ENCODE data around the gene UIMC1.
"Not testable (repeated sequence)": the region's sequence is repeated elsewhere in the genome, so short reads cannot be mapped to it uniquely, and the experiment has no call there.

UIMC1 gene

GRCh38 chr5:176881816-176882566 lies 124.6 kb downstream of the UIMC1 start:
- no peak for DNase-seq

- DNase-seq: no peak
These were observed 125.4 kb downstream of the UIMC1 start for GRCh38 chr5:176881021-176881749.

DNA sequence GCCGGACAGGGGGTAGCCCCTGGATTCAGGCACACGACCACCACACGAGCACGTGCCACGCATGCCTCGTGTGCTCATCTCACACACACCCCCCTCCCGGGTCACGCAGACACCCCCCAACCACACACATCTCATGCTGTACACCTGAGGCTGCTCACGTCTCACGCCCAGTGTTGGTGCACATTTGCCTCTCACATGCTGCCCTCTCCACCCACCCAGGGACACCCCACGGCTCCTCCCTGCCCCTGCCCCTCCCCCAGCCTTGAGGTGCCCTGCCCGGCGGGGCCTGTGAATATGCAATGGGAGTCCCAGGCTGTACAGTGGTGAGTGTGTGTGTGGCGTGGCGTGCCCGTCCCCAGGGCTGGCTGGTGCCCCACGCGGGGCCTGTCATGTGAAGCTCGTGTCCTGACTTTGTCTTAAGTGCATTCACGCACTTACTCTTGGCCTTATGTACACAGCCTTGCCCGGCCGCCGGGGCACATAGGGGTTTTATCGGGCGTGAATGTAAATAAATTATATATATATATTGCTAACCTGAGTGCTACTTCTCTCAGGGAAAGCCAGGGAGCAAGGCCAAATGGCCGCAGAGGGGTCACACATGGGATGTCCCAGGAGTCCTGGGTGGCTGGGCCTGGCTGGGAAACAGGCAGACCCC lies 126.1 kb downstream of the UIMC1 start:
- no peak for DNase-seq

DNA sequence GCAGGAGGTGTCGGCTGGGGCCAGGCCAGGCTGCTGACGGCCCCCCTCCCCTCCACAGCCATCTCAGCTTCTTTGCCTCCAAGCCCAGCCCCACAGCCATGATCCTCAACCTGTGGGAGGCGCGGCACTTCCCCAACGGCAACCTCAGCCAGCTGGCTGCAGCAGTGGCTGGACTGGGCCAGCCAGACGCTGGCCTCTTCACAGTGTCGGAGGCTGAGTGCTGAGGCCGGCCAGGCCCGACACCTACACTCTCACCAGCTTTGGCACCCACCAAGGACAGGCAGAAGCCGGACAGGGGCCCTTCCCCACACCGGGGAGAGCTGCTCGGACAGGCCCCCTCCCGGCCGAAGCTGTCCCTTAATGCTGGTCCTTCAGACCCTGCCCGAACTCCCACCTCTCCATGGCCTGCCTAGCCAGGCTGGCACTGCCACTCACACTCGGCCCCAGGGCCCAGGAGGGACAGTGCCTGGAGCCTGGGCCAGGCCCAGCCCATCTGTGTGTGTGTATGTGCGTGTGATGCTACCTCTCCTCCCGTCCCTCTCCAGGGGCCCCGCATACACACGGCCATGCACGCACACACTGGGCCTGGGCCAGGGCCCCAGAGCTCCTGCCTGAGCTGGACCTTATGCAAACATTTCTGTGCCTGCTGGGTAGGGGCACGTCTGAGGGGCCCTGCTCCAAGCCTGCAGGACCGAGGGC lies 126.8 kb downstream of the UIMC1 start:
- DNase-seq: no peak

DNA sequence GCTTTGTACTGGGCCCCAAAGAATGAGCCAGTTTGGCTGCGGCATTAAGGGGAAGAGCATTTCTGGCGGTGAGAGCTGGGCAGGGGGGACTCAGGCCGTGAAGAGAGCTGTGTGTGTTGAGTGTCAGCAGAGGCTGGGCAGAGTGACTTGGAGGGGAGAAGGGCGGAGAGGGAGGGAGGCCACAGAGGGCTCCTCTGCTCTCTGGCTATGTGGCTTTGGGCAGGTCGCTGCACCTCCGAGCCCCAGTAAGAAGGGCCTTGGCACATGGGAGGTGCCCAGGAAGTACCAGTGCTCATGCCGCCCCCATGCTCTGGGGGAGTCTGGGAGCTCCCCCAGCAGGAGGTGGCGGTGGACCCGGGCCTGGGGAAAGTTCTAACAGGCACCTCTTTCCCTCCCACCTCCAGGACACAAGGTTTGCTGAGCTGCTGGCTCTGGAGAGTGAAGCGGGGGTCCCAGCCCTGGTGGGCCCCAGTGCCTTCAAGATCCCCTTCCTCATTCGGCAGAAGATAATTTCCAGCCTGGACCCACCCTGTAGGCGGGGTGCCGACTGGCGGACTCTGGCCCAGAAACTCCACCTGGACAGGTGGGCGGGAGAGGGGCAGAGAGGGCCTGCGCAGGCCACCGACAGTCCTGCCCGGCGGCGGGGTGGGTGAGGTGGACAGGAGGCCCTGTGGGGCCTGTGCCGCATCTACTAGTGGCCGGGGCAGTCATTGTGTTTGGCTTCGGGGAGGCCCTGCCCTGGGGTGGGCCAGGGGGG lies 127.5 kb downstream of the UIMC1 start:
- no peak for DNase-seq

GRCh38 chr5:176878463-176878862 lies 128.1 kb downstream of the UIMC1 start:
- DNase-seq: no peak

- no peak for DNase-seq
These were observed 128.7 kb downstream of the UIMC1 start for GRCh38 chr5:176877793-176878331.

DNA sequence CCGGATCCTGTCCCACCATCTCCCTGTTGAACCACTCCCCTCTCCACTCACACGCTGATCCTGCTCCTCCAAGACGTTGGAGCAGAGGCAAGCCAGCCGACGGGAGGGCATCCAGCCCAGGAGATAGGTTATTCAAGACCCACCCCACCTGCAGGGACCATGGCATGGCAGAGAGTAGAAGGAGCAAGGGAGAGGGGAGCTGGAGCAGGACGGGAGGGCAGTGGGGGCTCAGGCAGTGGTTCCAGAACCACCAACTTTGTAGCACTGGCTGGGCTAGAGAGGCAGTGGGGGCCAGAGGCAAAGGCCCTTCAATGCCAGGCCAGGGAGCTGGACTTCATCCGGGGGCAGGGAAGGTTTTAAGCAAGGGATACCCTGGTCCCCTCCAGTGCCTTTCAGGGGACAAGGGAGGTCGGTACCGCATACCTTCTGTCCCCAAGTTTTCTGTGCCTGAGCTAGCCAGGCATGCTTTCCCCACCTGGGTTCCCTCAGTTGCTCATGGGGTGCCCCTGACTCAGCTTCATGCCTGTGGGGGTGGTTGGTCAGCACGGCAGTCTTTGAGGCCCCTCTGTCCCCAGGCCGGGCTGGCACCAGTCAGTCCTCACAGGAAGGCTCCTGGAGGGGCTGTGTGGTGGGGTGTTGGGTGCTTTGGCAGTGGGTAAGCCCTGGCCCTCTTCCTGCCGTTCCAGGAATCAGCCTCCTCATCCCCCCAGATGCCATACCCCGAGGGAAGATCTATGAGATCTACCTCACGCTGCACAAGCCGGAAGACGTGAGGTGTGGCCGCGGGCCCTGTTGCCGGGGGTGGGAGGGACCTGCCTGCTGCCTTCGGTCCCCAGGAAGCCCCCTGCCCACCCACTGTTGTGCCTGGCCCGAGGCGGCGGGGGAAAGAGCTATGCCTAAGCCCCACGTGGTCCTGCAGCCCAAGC lies 129.8 kb downstream of the UIMC1 start:
- DNase-seq: no peak

DNA sequence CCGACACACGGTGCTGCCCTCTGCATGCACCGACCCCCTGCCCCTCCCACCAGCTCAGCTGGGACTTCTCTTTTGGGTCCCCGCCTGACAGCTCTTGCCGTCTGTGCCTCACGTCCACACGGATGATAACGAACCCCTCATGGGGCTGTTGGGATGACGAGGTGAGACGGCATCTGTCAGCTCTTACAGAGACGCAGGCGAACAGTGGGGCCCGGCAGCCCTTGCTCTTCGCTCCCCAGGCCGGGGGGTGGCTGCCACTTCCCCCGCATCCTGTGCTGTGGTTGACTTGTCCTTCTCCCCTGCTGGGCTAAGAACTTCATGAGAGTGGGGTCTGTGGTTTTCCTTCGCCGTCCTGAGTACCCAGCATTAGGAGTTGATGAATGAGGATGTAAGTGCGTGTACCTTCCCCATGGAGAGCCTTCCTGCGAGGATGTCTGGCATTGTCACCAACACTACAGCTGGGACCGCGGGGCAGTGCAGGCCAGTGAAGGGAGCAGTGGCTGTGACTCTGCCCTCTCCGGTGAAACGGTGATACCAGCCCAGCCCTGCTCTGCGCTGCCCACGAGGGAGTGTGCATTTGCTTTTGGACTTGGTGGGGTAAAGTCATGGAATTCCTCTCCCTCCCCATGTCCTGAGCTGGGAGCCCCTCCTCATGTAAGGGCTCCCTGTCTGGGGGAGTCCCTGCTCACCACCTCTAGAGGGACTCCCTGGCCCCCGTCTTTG lies 130.6 kb downstream of the UIMC1 start:
- DNase-seq: no peak

DNA sequence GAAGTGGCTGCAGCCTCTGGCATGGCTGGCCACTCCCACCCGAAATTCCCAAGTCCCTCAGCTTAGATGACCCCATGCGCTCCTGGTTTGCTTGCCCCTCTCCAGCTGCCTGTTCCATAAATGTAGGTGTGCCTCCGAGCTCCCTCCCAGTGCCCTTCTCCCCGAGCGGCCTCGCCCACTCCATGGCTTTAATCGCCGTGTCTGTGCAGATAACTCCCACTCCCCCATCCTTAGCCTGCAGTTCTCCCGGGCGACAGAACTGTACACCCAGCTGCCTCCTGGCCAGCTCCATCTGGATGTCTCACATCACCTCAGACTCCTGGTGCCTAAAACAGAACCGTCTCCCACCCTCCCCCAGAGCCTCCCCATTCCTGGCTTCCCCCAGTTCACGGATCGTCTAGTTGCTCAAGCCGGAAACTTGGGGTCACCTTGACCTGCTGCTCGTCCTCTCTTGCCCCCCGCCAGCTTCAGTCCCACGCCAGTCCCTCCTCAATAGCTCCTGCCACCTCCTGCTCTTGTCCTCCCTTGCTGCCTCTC lies 131.5 kb downstream of the UIMC1 start:
- no peak for DNase-seq

GRCh38 chr5:176874198-176874780 lies 132.3 kb downstream of the UIMC1 start:
- no peak for DNase-seq

GRCh38 chr5:176873541-176874172 lies 132.9 kb downstream of the UIMC1 start:
- DNase-seq: no peak

DNA sequence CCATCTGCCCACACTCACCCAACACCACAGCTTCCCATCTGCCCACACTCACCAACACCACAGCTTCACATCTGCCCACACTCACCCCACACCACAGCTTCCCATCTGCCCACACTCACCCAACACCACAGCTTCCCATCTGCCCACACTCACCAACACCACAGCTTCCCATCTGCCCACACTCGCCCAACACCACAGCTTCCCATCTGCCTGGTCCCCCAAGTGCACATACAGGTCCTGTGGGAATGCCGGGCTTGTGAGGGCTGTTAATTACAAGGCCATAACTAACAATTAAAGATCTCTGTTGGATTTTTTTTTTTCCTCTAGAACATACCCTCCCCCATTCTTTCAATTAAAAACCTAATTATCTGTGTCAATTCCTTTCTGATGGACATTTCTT lies 133.6 kb downstream of the UIMC1 start:
- not testable (repeated sequence) for DNase-seq

GRCh38 chr5:176872586-176872985 lies 134.0 kb downstream of the UIMC1 start:
- not testable (repeated sequence) for DNase-seq

- not testable (repeated sequence) for DNase-seq
These were observed 135.9 kb downstream of the UIMC1 start for GRCh38 chr5:176870644-176871043.

GRCh38 chr5:176870110-176870591 lies 136.4 kb downstream of the UIMC1 start:
- DNase-seq: no peak

DNA sequence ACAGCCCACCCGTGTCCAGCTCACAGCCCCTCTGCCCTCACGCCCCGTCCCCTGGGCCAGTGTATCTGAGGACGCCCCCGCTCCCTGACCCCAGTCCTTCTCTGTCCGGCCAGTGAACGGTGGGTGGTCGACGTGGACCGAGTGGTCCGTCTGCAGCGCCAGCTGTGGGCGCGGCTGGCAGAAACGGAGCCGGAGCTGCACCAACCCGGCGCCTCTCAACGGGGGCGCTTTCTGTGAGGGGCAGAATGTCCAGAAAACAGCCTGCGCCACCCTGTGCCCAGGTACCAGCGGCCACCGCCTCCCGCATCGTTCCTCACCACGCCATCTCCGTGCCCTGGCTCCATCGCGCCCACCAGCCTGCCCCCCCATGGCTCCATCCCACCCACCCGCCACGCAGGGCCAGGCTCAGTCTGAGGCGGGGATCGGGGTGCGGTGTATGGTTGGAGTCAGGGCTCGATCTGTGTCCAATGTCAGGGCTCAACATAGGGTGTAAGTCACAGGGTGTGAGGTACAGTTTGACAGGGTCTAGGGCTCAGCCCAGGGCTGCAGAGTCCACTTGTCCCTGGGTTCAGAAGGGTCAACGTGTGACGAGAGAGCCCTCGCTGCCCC lies 137.0 kb downstream of the UIMC1 start:
- no peak for DNase-seq

GRCh38 chr5:176868731-176869130 lies 137.8 kb downstream of the UIMC1 start:
- no peak for DNase-seq

- DNase-seq: no peak
These were observed 138.5 kb downstream of the UIMC1 start for GRCh38 chr5:176868126-176868525.

Measured in DMS 273 treated with DMSO at 0.1 percent for 48 hours (cell line).